Activated CD8-positive, alpha-beta T cell treated with anti-CD3 and anti-CD28 coated beads for 36 hours (primary cell): Measurements from ENCODE around the gene KHNYN. TPM values are rescaled to one million over a fixed set of nuclear protein-coding genes. Genes with fewer than 3 reads are reported as not detected.

Experiments used
- ATAC-seq: fragments of 200-7000 bp; cut with Tn5 transposase; one replicate; pipeline ENCODE4 v1.10.0; 2021; ENCODE audit warnings: mild to moderate bottlenecking, moderate library complexity
- CTCF ChIA-PET: fragments of 350-600 bp; sonication (Branson Sonifier 250); formaldehyde crosslinking; loops from one replicate; lab custom pipeline; 2021; ENCODE audit warnings: antibody characterized with exemption; lab: Charles Lee
- POLR2A ChIA-PET: fragments of 350-600 bp; sonication (Branson Sonifier 250); formaldehyde crosslinking; loops from one replicate; lab custom pipeline; 2021; ENCODE audit warnings: antibody characterized with exemption; lab: Charles Lee
- DNase-seq: peaks from one replicate; pipeline ENCODE4 v3.0.0-alpha.2; 2020
- H3K27ac Mint-ChIP-seq: one replicate; pipeline ENCODE4 v1.8.0; 2021; ENCODE audit warnings: mild to moderate bottlenecking, mixed read lengths
- H3K27me3 Mint-ChIP-seq: one replicate; pipeline ENCODE4 v1.8.0; 2021; ENCODE audit warnings: mixed read lengths
- H3K36me3 Mint-ChIP-seq: one replicate; pipeline ENCODE4 v1.8.0; 2021; ENCODE audit warnings: low read depth, mixed read lengths
- H3K4me1 Mint-ChIP-seq: one replicate; pipeline ENCODE4 v1.8.0; 2021; ENCODE audit warnings: low read depth, mixed read lengths
- H3K4me3 Mint-ChIP-seq: one replicate; pipeline ENCODE4 v1.8.0; 2021; ENCODE audit warnings: mild to moderate bottlenecking, moderate library complexity, mixed read lengths
- H3K9me3 Mint-ChIP-seq: one replicate; pipeline ENCODE4 v1.8.0; 2021; ENCODE audit warnings: mixed read lengths
- intact Hi-C: fragments of 100-400 bp; cut with micrococcal nuclease; formaldehyde crosslinking; loops from one replicate; pipeline ENCODE4 v1.10.0; 2022
- total RNA-seq, 2 experiments: library from RNA; stranded (reverse); gene quantifications; one replicate each; pipeline ENCODE4 v1.2.3, GENCODE V29; 2021
- TF ChIP-seq, protein P1 (sequence below): fragments of 200-600 bp; IDR thresholded peaks from one replicate; pipeline ENCODE4 v1.8.0; 2022; ENCODE audit warnings: antibody characterized with exemption, mild to moderate bottlenecking

KHNYN gene
- total RNA-seq, 2 experiments from 2014 or later = 47.5 to 51.7 TPM

DNA sequence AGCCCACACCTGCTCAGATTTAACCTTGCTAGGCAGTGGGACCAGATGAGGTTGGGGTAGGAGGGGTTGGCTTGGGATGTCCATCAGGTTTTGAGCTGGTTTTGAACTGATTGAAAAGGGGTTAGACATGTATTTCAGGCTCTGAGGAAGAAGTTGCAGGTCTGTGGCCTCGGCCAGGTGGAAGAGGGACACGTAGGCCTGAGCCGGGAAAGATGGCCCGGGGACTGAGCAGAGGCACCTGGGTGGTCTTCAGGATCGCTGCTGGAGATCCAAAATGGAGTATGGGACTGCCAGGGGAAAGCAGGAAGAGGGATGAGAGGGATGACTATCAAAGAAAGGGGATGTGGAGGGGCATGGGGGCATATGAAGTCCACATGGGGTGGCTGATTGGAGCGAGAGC, 23.3 kb upstream of the KHNYN start:
- intact Hi-C loops = no loop called here
- ATAC-seq = no peak
- no peak for DNase-seq
- Mint-ChIP-seq H3K4me3 (no peak overlapping the region), H3K27ac (no peak overlapping the region), H3K4me1 (no peaks in the 10 kb centered on the region), H3K36me3 (no peaks in the 10 kb centered on the region), H3K9me3 (no peaks in the 10 kb centered on the region), H3K27me3 (peaks cover 7% of the 10 kb centered on the region)
- CTCF ChIA-PET = interaction anchor here (1.3 to 1.7 kb wide), 2 partner anchors 40 to 73 kb away, joined by 7 to 8 read pairs; no protein-coding TSS in a partner anchor
- TF ChIP-seq, protein P1, sequence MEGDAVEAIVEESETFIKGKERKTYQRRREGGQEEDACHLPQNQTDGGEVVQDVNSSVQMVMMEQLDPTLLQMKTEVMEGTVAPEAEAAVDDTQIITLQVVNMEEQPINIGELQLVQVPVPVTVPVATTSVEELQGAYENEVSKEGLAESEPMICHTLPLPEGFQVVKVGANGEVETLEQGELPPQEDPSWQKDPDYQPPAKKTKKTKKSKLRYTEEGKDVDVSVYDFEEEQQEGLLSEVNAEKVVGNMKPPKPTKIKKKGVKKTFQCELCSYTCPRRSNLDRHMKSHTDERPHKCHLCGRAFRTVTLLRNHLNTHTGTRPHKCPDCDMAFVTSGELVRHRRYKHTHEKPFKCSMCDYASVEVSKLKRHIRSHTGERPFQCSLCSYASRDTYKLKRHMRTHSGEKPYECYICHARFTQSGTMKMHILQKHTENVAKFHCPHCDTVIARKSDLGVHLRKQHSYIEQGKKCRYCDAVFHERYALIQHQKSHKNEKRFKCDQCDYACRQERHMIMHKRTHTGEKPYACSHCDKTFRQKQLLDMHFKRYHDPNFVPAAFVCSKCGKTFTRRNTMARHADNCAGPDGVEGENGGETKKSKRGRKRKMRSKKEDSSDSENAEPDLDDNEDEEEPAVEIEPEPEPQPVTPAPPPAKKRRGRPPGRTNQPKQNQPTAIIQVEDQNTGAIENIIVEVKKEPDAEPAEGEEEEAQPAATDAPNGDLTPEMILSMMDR = no peak
- POLR2A ChIA-PET = interaction anchor here (1.3 kb wide), 2 partner anchors 24 to 45 kb away, joined by 3 to 4 read pairs; partner anchors contain the start of gene KHNYN

DNA sequence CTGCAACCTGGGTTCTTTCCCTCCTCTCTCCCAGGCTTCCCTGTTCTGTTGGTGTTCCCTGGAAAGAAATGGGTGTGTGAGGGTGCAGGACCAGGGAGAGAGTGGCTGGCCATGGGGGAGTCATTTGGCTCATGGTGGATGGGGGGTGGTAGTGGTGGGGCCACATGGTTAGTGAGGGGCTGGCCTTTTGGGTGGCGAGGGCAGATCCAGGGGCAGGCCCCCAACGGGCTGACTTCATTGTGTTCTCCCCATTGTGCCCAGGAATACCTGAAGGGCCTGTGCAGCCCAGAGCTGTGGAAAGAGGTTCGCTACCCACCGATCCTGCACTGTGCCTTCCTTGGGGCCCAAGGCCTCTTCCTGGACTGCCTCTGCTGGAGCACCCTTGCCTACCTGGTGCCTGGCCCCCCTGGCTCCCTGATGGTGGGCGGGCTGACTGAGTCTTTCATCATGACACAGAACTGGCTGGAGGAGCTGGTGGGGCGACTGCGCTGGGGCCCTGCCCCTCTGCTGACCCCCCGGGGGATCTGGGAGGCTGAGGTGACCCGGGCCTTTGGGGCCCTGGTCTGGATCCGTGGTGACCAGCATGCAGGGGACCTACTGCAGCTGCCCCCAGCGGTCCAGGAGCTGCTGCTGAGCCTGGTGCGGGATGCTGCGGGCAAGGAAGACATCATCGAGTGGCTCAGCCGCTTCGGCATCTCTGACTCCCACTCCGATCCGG, 22.0 kb upstream of the KHNYN start:
- CTCF ChIA-PET = interaction anchor here (0.8 to 1.3 kb wide), 2 partner anchors 56 to 74 kb away, joined by 3 to 7 read pairs; no protein-coding TSS in a partner anchor
- Mint-ChIP-seq H3K36me3 (no peaks in the 10 kb centered on the region), H3K27ac (no peak overlapping the region), H3K27me3 (peaks cover 5% of the 10 kb centered on the region), H3K4me3 (no peak overlapping the region), H3K9me3 (no peaks in the 10 kb centered on the region), H3K4me1 (no peaks in the 10 kb centered on the region)
- DNase-seq (no peak), ATAC-seq (no peak)
- POLR2A ChIA-PET = interaction anchor here (1.4 kb wide), 1 partner anchor 23 kb away, joined by 4 read pairs; no protein-coding TSS in a partner anchor
- TF ChIP-seq, protein P1 = no peak
- intact Hi-C loops = no loop called here

DNA sequence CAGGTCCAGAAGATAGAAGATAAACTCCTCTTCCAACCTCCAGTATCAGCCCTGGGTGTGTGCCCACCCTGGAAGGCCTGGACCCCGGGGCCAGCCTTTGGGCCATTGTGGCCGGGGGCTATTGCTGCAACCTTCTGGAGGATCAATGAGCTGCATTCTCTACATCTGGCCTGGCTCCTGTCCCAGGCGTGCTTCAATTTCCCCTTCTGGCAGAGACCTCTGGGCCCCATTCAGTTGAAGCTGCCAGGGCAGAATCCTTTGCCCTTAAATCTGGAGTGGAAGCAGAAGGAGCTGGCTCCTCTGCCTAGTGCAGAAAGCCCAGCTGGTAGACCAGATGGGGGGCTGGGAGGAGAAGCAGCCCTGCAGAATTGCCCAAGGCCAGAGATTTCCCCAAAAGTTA, 21.0 kb upstream of the KHNYN start:
- TF ChIP-seq, protein P1 = no peak
- Mint-ChIP-seq H3K4me1 (no peaks in the 10 kb centered on the region), H3K9me3 (no peaks in the 10 kb centered on the region), H3K4me3 (no peak overlapping the region), H3K27me3 (peaks cover 5% of the 10 kb centered on the region), H3K27ac (no peak overlapping the region), H3K36me3 (no peaks in the 10 kb centered on the region)
- DNase-seq (no peak), ATAC-seq (no peak)
- intact Hi-C loops = no loop called here
- ChIA-PET POLR2A (interaction anchor here (1.4 to 1.9 kb wide), 2 partner anchors 15 to 22 kb away, joined by 4 to 8 read pairs; no protein-coding TSS in a partner anchor), CTCF (interaction anchor here (0.9 to 2.8 kb wide), 8 partner anchors 8 to 75 kb away, joined by 3 to 8 read pairs (median 6); partner anchors contain the start of gene NYNRIN)

DNA sequence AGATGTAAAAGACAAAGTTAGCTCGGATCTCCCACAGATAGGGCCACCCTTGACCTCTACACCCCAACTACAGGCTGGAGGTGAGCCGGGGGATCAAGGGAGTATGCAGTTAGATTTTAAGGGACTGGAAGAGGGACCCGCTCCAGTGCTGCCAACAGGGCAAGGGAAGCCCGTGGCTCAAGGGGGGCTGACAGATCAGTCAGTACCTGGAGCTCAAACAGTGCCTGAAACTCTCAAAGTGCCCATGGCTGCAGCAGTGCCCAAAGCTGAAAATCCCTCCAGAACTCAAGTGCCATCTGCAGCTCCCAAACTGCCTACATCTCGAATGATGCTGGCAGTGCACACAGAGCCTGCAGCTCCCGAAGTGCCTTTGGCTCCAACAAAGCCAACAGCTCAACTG, 20.6 kb upstream of the KHNYN start:
- ChIA-PET POLR2A (interaction anchor here (1.4 to 1.9 kb wide), 2 partner anchors 14 to 22 kb away, joined by 4 to 8 read pairs; no protein-coding TSS in a partner anchor), CTCF (interaction anchor here (0.9 to 2.8 kb wide), 8 partner anchors 9 to 75 kb away, joined by 3 to 8 read pairs (median 6); partner anchors contain the start of gene NYNRIN)
- Mint-ChIP-seq H3K27me3 (peaks cover 3% of the 10 kb centered on the region), H3K4me1 (no peaks in the 10 kb centered on the region), H3K4me3 (no peak overlapping the region), H3K27ac (no peak overlapping the region), H3K9me3 (no peaks in the 10 kb centered on the region), H3K36me3 (no peaks in the 10 kb centered on the region)
- ATAC-seq (no peak), DNase-seq (no peak)
- TF ChIP-seq, protein P1 = no peak
- intact Hi-C loops = no loop called here

DNA sequence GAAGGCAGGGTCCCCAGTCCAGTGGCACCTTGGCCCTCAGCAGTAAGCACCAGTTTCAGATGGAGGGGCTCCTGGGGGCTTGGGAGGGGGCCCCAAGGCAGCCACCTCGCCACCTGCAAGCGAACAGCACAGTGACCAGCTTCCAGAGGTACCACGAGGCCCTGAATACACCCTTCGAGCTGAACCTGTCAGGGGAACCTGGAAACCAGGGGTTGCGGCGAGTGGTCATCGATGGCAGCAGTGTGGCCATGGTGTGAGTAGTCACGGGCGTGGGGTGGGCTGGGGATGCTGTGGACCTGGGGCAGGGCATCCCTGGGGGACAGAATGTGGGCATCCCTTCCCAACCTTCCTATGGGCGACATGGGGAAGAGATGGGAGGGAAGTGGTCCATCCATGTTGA, 19.8 kb upstream of the KHNYN start:
- H3K4me3 Mint-ChIP-seq = no peak overlapping the region
- no peak overlapping the region for H3K27ac Mint-ChIP-seq
- TF ChIP-seq, protein P1 = no peak
- peaks cover 3% of the 10 kb centered on the region for H3K27me3 Mint-ChIP-seq
- no peak for DNase-seq
- CTCF ChIA-PET = interaction anchor here (1.0 to 2.8 kb wide), 8 partner anchors 11 to 76 kb away, joined by 3 to 8 read pairs (median 6); partner anchors contain the start of gene NYNRIN
- ATAC-seq = no peak
- no peaks in the 10 kb centered on the region for H3K9me3 Mint-ChIP-seq
- no peaks in the 10 kb centered on the region for H3K36me3 Mint-ChIP-seq
- H3K4me1 Mint-ChIP-seq = no peaks in the 10 kb centered on the region
- POLR2A ChIA-PET = interaction anchor here (1.9 kb wide), 1 partner anchor 14 kb away, joined by 8 read pairs; no protein-coding TSS in a partner anchor
- intact Hi-C loops = no loop called here
